Neuronal stem cell (in vitro differentiated cells): ENCODE measurements around the gene WDR82.

Experiments used
- DNase-seq: peaks from one replicate; pipeline ENCODE4 v3.0.0-alpha.2; 2013; ENCODE audit warnings: low spot score
- H2AFZ ChIP-seq: one replicate; pipeline ENCODE4 v1.6.1; 2013; ENCODE audit warnings: mild to moderate bottlenecking, low read length, inconsistent platforms
- H2AK5ac ChIP-seq: 2 replicates; pipeline ENCODE4 v1.6.1; 2013; ENCODE audit warnings: low read depth, mild to moderate bottlenecking, inconsistent platforms, low read length, moderate library complexity, mixed read lengths
- H2BK120ac ChIP-seq: 2 replicates; pipeline ENCODE4 v1.6.1; 2013; ENCODE audit warnings: low read depth, mild to moderate bottlenecking, inconsistent platforms, low read length, moderate library complexity, mixed read lengths
- H2BK12ac ChIP-seq: one replicate; pipeline ENCODE4 v1.6.1; 2013; ENCODE audit warnings: low read length, inconsistent platforms
- H2BK15ac ChIP-seq: 2 replicates; pipeline ENCODE4 v1.6.1; 2013; ENCODE audit warnings: mild to moderate bottlenecking, low read length, inconsistent platforms, mixed read lengths
- H2BK5ac ChIP-seq: one replicate; pipeline ENCODE4 v1.6.1; 2013; ENCODE audit warnings: inconsistent platforms, mild to moderate bottlenecking, low read length, moderate library complexity
- H3K14ac ChIP-seq: one replicate; pipeline ENCODE4 v1.6.1; 2013; ENCODE audit warnings: low read length, inconsistent platforms
- H3K18ac ChIP-seq: 2 replicates; pipeline ENCODE4 v1.6.1; 2013; ENCODE audit warnings: low read length, inconsistent platforms
- H3K23ac ChIP-seq: 2 replicates; pipeline ENCODE4 v1.6.1; 2013; ENCODE audit warnings: low read depth, mild to moderate bottlenecking, mixed read lengths, low read length, inconsistent platforms; ENCODE audit not compliant: poor library complexity
- H3K27ac ChIP-seq: replicated peaks from 3 replicates; pipeline ENCODE4 v1.5.1; 2013; ENCODE audit warnings: low read length, inconsistent platforms
- H3K27me3 ChIP-seq, 3 experiments: 2 replicates each; pipeline ENCODE4 v1.6.1; 2013; ENCODE audit warnings: low read length in 3 of 3, mild to moderate bottlenecking in 2 of 3, inconsistent platforms in 1 of 3, low read depth in 1 of 3, mixed read lengths in 1 of 3, moderate library complexity in 1 of 3; ENCODE audit not compliant: control insufficient read depth in 3 of 3, insufficient read depth in 3 of 3
- H3K36me3 ChIP-seq, 2 donors: replicated peaks in 1 of 2; 2 replicates each; pipeline ENCODE4 v1.6.1; 2013; ENCODE audit warnings: low read length in 2 of 2; ENCODE audit not compliant: control insufficient read depth in 2 of 2, insufficient read depth in 2 of 2
- H3K4ac ChIP-seq: 2 replicates; pipeline ENCODE4 v1.6.1; 2013; ENCODE audit warnings: inconsistent platforms, mild to moderate bottlenecking, low read length, moderate library complexity
- H3K4me1 ChIP-seq, 2 donors: 1 replicate in 1 of 2; 2 replicates in 1 of 2; pipeline ENCODE4 v1.6.1; 2013; ENCODE audit warnings: low read length in 2 of 2, low read depth in 1 of 2; ENCODE audit not compliant: control insufficient read depth in 2 of 2, insufficient read depth in 1 of 2
- H3K4me2 ChIP-seq: one replicate; pipeline ENCODE4 v1.6.1; 2013; ENCODE audit warnings: mild to moderate bottlenecking, low read length, inconsistent platforms; ENCODE audit not compliant: insufficient read depth, poor library complexity, severe bottlenecking
- H3K4me3 ChIP-seq, 2 donors: 2 replicates each; pipeline ENCODE4 v1.5.1; 2013; ENCODE audit warnings: low read length in 2 of 2, mild to moderate bottlenecking in 2 of 2, inconsistent platforms in 1 of 2, moderate library complexity in 1 of 2
- H3K79me1 ChIP-seq: one replicate; pipeline ENCODE4 v1.6.1; 2013; ENCODE audit warnings: low read depth, mild to moderate bottlenecking, inconsistent platforms, low read length, moderate library complexity
- H3K9ac ChIP-seq: one replicate; pipeline ENCODE4 v1.6.1; 2013; ENCODE audit warnings: mild to moderate bottlenecking, low read depth, low read length, inconsistent platforms; ENCODE audit not compliant: poor library complexity
- H3K9me3 ChIP-seq, 2 donors: replicated peaks in 1 of 2; 2 replicates each; pipeline versions ENCODE3 to v1.6.1; 2013; ENCODE audit warnings: low read length in 2 of 2, mild to moderate bottlenecking in 2 of 2, inconsistent platforms in 1 of 2, low read depth in 1 of 2, mixed read lengths in 1 of 2, moderate library complexity in 1 of 2; ENCODE audit not compliant: control insufficient read depth in 2 of 2, insufficient read depth in 1 of 2
- H4K8ac ChIP-seq: one replicate; pipeline ENCODE4 v1.6.1; 2013; ENCODE audit warnings: low read depth, mild to moderate bottlenecking, inconsistent platforms, low read length, moderate library complexity
- H4K91ac ChIP-seq: one replicate; pipeline ENCODE4 v1.6.1; 2013; ENCODE audit warnings: low read length, low read depth, mild to moderate bottlenecking, inconsistent platforms; ENCODE audit not compliant: poor library complexity
- WGBS, 2 donors: extraction: QIAGEN DNeasy Blood & Tissue Kit; methylation state at CpG; one replicate each; pipeline ENCODE4 v1.1.7; 2013; ENCODE audit warnings: missing lambda C conversion rate in 2 of 2, mixed read lengths in 1 of 2; ENCODE audit not compliant: insufficient read length in 2 of 2, insufficient replicate concordance in 1 of 2; ENCODE audit errors: extremely low coverage in 2 of 2; 5-methylcytosine and 5-hydroxymethylcytosine counted together

Gene WDR82

DNA sequence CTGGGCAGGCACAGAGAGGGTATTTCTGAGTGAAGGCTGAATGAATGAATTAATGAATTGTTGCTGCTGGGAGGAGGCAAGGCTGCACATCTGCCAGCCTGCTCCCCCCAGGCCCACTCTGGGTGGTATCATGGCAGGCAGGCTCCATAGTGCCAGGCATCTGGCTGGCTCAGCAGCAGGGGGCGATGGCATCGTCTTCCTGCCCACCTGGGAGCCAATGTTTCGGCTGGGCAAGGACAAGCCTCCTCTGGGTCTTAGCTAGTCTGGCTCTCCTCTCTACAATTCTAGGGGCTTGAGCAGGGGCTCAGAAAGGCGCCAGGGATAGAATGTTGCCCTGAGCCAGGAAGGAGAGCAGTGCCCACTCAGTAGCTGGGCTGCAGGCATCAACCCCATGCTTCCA is 51.3 kb downstream of the WDR82 start:
- Histone ChIP-seq H3K4me1 (no peaks in the 10 kb centered on the region), H3K4me3 (no peak overlapping the region), H2BK12ac (no peak overlapping the region), H3K23ac (peak overlapping the region; percentile 55), H2BK15ac (no peak overlapping the region), H3K18ac (peak overlapping the region; percentile 38), H3K9ac (no peak overlapping the region), H3K27ac (no peak overlapping the region), H2BK5ac (peak overlapping the region; percentile 77), H3K4me2 (no peak overlapping the region), H3K4ac (no peak overlapping the region), H3K36me3 (peaks cover 9 to 31% of the 10 kb centered on the region in 2 donors), H3K27me3 (no peaks in the 10 kb centered on the region), H3K14ac (no peak overlapping the region), H3K9me3 (no peaks in the 10 kb centered on the region), H4K91ac (no peak overlapping the region), H4K8ac (peak overlapping the region; percentile 82), H2AK5ac (no peak overlapping the region), H2BK120ac (no peak overlapping the region), H3K79me1 (peaks cover 2% of the 10 kb centered on the region), H2AFZ (no peak overlapping the region)
- DNase-seq = no peak
- WGBS, 2 donors = no CpG with 5 or more reads among the region's 4 CpGs

GRCh38 chr3:52226229-52226817 is 52.1 kb downstream of the WDR82 start:
- Histone ChIP-seq H4K8ac (no peak overlapping the region), H2AK5ac (no peak overlapping the region)
- WGBS, 2 donors = no CpG with 5 or more reads among the region's 5 CpGs

GRCh38 chr3:52225452-52226228 is 52.8 kb downstream of the WDR82 start, which contains the start of gene TLR9:
Gene TLR9, minus strand, starts transcription at chr3:52225645. Its CDS starts 116 bp downstream, at chr3:52225529.
- Histone ChIP-seq H3K9ac (no peak within 1 kb of the TSS), H3K36me3 (peaks cover 5 to 23% of the 10 kb centered on the region in 2 donors), H3K4me2 (no peak within 1 kb of the TSS), H3K27ac (no peak within 1 kb of the TSS), H3K4ac (no peak within 1 kb of the TSS), H4K8ac (peak within 1 kb of the TSS; percentile 52), H3K79me1 (peaks cover 2% of the 10 kb centered on the region), H3K4me3 (no peak within 1 kb of the TSS), H3K27me3 (no peaks in the 10 kb centered on the region), H3K23ac (peak within 1 kb of the TSS; percentile 55), H2BK5ac (peak within 1 kb of the TSS; percentile 6), H4K91ac (no peak within 1 kb of the TSS), H2AK5ac (peak within 1 kb of the TSS; percentile 70), H2BK120ac (peak within 1 kb of the TSS; percentile 16), H3K18ac (no peak within 1 kb of the TSS), H2AFZ (no peak within 1 kb of the TSS), H3K4me1 (peaks cover 0 to under 1% of the 10 kb centered on the region in 2 donors), H3K14ac (peak within 1 kb of the TSS; percentile 56), H3K9me3 (no peaks in the 10 kb centered on the region), H2BK15ac (peak within 1 kb of the TSS; percentile 49), H2BK12ac (peak within 1 kb of the TSS; percentile 75)
- no CpG with 5 or more reads among the region's 9 CpGs for WGBS, 2 donors
- DNase-seq = no peak

More at GRCh38 chr3:52226229-52226817, 52.1 kb downstream of the WDR82 start:
- DNase-seq = no peak
- Histone ChIP-seq H2BK120ac (no peak overlapping the region), H3K79me1 (peaks cover 2% of the 10 kb centered on the region), H4K91ac (no peak overlapping the region), H3K9me3 (no peaks in the 10 kb centered on the region), H2BK5ac (peak overlapping the region; percentile 6), H3K4me2 (no peak overlapping the region), H3K9ac (no peak overlapping the region), H3K36me3 (peaks cover 9 to 30% of the 10 kb centered on the region in 2 donors), H3K4me1 (no peaks in the 10 kb centered on the region), H3K27me3 (no peaks in the 10 kb centered on the region), H3K23ac (no peak overlapping the region), H3K27ac (no peak overlapping the region), H3K4me3 (no peak overlapping the region), H2BK12ac (no peak overlapping the region), H2AFZ (no peak overlapping the region), H3K4ac (no peak overlapping the region), H3K14ac (no peak overlapping the region), H3K18ac (no peak overlapping the region), H2BK15ac (no peak overlapping the region)
